ENCODE data around the gene STAMBPL1.

STAMBPL1 gene

DNA sequence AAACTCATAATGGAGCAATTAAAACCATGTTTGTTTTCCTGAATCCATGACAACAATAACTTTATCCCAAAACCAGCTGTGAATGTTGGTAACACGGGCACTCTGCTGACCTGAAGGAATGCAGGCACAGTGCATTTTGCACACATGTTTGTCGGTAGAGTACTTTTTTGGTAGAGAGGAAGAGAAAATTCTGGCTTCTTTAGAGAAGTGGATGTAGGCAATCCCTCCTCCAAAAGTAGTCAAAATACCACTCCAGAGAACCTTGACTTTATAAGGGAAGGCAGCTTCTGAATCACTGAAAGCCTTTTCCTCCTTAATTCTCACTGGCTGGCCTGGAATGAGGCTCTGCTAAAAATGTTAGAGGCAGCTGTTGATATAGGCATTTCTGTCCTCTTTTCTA, 88.3 kb downstream of the STAMBPL1 start:
- no peak overlapping the region for H3K4me2 ChIP-seq (ENCODE audit: low read depth, low read length, poor library complexity, severe bottlenecking)
- no peak overlapping the region for H2AFZ ChIP-seq (ENCODE audit: low read length)
- H3K79me2 ChIP-seq (ENCODE audit: insufficient read depth, low read length): no peaks in the 10 kb centered on the region
- H3K4me3 ChIP-seq (ENCODE audit: low read length, poor library complexity, severe bottlenecking): no peak overlapping the region
- H4K20me1 ChIP-seq (ENCODE audit: insufficient read depth, low read length, poor library complexity, severe bottlenecking): no peaks in the 10 kb centered on the region
- no peaks in the 10 kb centered on the region for H3F3A ChIP-seq (ENCODE audit: low read depth)
- H3K36me3 ChIP-seq (ENCODE audit: insufficient read depth, low read length): no peaks in the 10 kb centered on the region
- no peaks in the 10 kb centered on the region for H3K4me1 ChIP-seq (ENCODE audit: insufficient read depth, low read length, poor library complexity, severe bottlenecking)
- no peaks in the 10 kb centered on the region for H3K9me3 ChIP-seq (ENCODE audit: insufficient read depth, low read depth, low read length)
- H3K27me3 ChIP-seq (ENCODE audit: insufficient read depth, low read length, poor library complexity, severe bottlenecking): no peaks in the 10 kb centered on the region
- no peaks in the 10 kb centered on the region for H3K9me2 ChIP-seq (replicated peaks; ENCODE audit: low read depth, low read length)
- TF ChIP-seq CTCF (conservative IDR thresholded peaks at IDR 0.05; ENCODE audit: low read length) (no peak), EZH2phosphoT487 (IDR thresholded peaks at IDR 0.05; ENCODE audit: borderline replicate concordance) (no peak)
- no peak overlapping the region for H3K9ac ChIP-seq (ENCODE audit: low read depth, low read length, poor library complexity, severe bottlenecking)

DNA sequence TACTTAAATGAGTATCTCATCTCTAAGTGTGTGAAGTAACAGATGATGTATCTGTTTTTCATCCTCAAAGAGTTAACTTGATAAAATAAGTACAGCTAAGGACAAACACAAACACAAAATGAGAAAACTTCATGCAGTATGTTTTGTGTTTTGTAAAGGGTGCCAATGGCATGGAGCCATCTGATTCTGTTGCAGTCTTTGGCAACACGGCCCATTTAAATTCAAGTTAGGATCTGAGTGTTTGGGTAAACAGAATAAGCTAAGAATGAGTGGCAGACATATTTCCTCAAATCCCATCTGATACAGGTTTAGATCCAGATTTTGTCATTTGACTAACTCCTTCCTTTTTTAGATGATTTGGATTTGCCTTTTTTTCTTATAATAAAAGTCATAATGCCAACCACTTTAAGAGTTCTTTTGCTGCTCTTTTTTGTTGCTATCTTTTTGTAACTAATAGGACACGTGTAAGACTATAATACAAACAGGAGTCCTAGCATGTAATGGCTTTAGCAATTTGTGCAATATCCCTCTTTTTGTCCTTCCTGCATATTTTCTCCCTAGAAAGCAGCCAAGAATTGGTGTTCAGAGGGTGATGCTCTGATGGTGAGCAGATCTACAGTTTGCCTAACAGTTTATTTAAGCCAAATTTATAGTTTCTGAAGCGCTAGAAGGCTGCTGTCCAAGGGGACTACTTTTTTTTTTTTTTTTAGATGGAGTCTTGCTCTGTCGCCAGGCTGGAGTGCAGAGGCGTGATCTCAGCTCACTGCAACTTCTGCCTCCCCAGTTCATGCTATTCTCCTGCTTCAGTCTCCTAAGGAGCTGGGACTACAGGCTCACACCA, 91.4 kb downstream of the STAMBPL1 start:
- Histone ChIP-seq H3K27me3 (ENCODE audit: insufficient read depth, low read length, poor library complexity, severe bottlenecking) (no peaks in the 10 kb centered on the region), H2AFZ (ENCODE audit: low read length) (no peak overlapping the region), H3K9me3 (ENCODE audit: insufficient read depth, low read depth, low read length) (no peaks in the 10 kb centered on the region), H3K4me2 (ENCODE audit: low read depth, low read length, poor library complexity, severe bottlenecking) (no peak overlapping the region), H4K20me1 (ENCODE audit: insufficient read depth, low read length, poor library complexity, severe bottlenecking) (no peaks in the 10 kb centered on the region), H3K9ac (ENCODE audit: low read depth, low read length, poor library complexity, severe bottlenecking) (no peak overlapping the region), H3K9me2 (replicated peaks; ENCODE audit: low read depth, low read length) (no peaks in the 10 kb centered on the region), H3K79me2 (ENCODE audit: insufficient read depth, low read length) (no peaks in the 10 kb centered on the region), H3F3A (ENCODE audit: low read depth) (no peaks in the 10 kb centered on the region), H3K4me3 (ENCODE audit: low read length, poor library complexity, severe bottlenecking) (no peak overlapping the region), H3K4me1 (ENCODE audit: insufficient read depth, low read length, poor library complexity, severe bottlenecking) (peaks cover 12% of the 10 kb centered on the region), H3K36me3 (ENCODE audit: insufficient read depth, low read length) (no peaks in the 10 kb centered on the region)
- TF ChIP-seq EZH2phosphoT487 (IDR thresholded peaks at IDR 0.05; ENCODE audit: borderline replicate concordance) (no peak), CTCF (conservative IDR thresholded peaks at IDR 0.05; ENCODE audit: low read length) (no peak)
